Vagina (tissue), 2 donors: ENCODE results near the gene RORC.

Experiments used
- CTCF ChIP-seq, 3 experiments: fragments of 450-650 bp in 2 of 3; fragments of 200-600 bp in 1 of 3; sonication (generic) in 1 of 3; IDR thresholded peaks; one replicate each; pipeline ENCODE4 v1.5.1; 2017 to 2019; ENCODE audit warnings: antibody characterized with exemption in 3 of 3, mild to moderate bottlenecking in 2 of 3, moderate library complexity in 2 of 3
- POLR2A ChIP-seq, 2 donors: fragments of 450-650 bp; IDR thresholded peaks; one replicate each; pipeline ENCODE4 v1.6.1; 2017; ENCODE audit warnings: antibody characterized with exemption in 2 of 2, mild to moderate bottlenecking in 2 of 2, moderate library complexity in 2 of 2
- POLR2AphosphoS5 ChIP-seq, 2 donors: sonication (generic); formaldehyde crosslinking; IDR thresholded peaks; one replicate each; pipeline ENCODE4 v1.9.0; 2017; ENCODE audit warnings: antibody characterized with exemption in 2 of 2, mild to moderate bottlenecking in 2 of 2, low read depth in 1 of 2; ENCODE audit not compliant: insufficient read depth in 1 of 2

DNA sequence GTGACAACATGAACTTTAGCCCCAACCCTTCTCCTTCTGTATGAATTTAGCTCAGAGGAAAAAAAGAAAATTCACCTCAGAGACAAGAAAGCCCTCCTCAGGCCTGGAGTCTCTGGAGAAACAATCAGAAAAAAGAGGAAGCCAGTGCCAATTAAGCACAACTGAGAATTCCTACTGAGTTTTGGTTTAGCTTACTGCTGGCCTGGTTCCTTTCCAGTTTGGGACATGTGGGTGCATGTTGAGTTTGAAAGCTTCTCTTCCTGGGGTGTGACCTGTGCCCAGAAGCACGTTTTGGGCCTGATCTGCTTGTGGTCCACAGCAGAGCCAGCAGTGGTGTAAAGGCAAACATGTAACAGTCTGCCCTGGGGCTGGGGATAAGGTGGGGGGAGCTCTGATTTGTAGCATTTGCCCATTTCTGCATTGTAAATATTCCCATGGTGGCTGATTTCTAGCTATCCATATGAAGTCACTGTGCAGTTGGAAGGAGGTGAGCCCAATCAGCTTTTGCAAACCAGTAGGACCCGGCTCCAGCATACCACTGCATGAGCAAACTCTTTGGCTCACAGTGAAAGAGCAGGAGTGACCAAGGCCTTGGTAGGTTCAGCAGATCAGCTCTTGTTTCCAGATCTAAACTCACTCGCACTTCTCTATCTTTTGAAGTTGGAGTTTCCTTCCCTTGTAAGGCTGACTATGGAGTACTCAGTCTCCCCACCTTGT is 26.6 kb upstream of the RORC start:
- no peak for TF ChIP-seq POLR2A (IDR thresholded peaks at IDR 0.05)
- no peak for TF ChIP-seq CTCF (IDR thresholded peaks at IDR 0.05)
- no peak for TF ChIP-seq POLR2AphosphoS5 (IDR thresholded peaks at IDR 0.05; ENCODE audit: insufficient read depth in 1 of 2, low read depth in 1 of 2)
